CD4-positive, CD25-positive, alpha-beta regulatory T cell (primary cell): Measurements from ENCODE around the gene RBCK1. TPM values are rescaled to one million over a fixed set of nuclear protein-coding genes. Genes with fewer than 3 reads are reported as not detected.
A peak's percentile ranks its signal among the peaks of the same experiment; 100 is the strongest.

Experiments used
- ATAC-seq, 2 donors: fragments of 150-1000 bp; cut with Tn5 transposase; one replicate each; pipeline ENCODE4 v1.10.0; 2021; ENCODE audit warnings: low read depth in 2 of 2, moderate number of reproducible peaks in 2 of 2, moderate library complexity in 1 of 2
- DNase-seq, 3 donors: peaks; one replicate each; pipeline versions ENCODE4 v3.0.0 to v3.0.0-alpha.2; 2012 to 2022; ENCODE audit warnings: mixed read lengths in 1 of 3
- H3K27ac ChIP-seq: one replicate; pipeline ENCODE4 v1.7.0; 2013; ENCODE audit warnings: mild to moderate bottlenecking, low read length; ENCODE audit not compliant: insufficient read depth, poor library complexity, severe bottlenecking
- H3K27me3 ChIP-seq: one replicate; pipeline ENCODE4 v1.7.0; 2013; ENCODE audit warnings: low read length; ENCODE audit not compliant: control insufficient read depth, insufficient read depth
- H3K36me3 ChIP-seq: one replicate; pipeline ENCODE4 v1.7.0; 2013; ENCODE audit warnings: mild to moderate bottlenecking, low read length, moderate library complexity; ENCODE audit not compliant: control insufficient read depth, insufficient read depth
- H3K4me1 ChIP-seq: 2 replicates; pipeline ENCODE4 v1.7.0; 2013; ENCODE audit warnings: mild to moderate bottlenecking, low read length; ENCODE audit not compliant: insufficient read depth, control insufficient read depth, poor library complexity, severe bottlenecking
- H3K4me3 ChIP-seq: one replicate; pipeline ENCODE4 v1.7.0; 2013; ENCODE audit warnings: low read depth, mild to moderate bottlenecking, low read length, moderate library complexity
- H3K9me3 ChIP-seq, 2 experiments: 1 replicate in 1 of 2; 2 replicates in 1 of 2; pipeline ENCODE4 v1.7.0; 2013; ENCODE audit warnings: low read length in 2 of 2, mild to moderate bottlenecking in 1 of 2, moderate library complexity in 1 of 2; ENCODE audit not compliant: control insufficient read depth in 2 of 2
- H3K27ac Mint-ChIP-seq, 3 donors: one replicate each; pipeline ENCODE4 v1.8.0; 2020 to 2022; ENCODE audit warnings: mild to moderate bottlenecking in 3 of 3, mixed read lengths in 3 of 3, moderate library complexity in 2 of 3
- H3K27me3 Mint-ChIP-seq: one replicate; pipeline ENCODE4 v1.8.0; 2022; ENCODE audit warnings: mild to moderate bottlenecking, mixed read lengths
- H3K36me3 Mint-ChIP-seq: one replicate; pipeline ENCODE4 v1.8.0; 2020; ENCODE audit warnings: mixed read lengths
- H3K4me1 Mint-ChIP-seq, 4 donors: one replicate each; pipeline ENCODE4 v1.8.0; 2020 to 2022; ENCODE audit warnings: mixed read lengths in 4 of 4, mild to moderate bottlenecking in 1 of 4
- H3K4me3 Mint-ChIP-seq, 4 donors: one replicate each; pipeline ENCODE4 v1.8.0; 2020 to 2022; ENCODE audit warnings: mild to moderate bottlenecking in 4 of 4, mixed read lengths in 4 of 4, moderate library complexity in 3 of 4
- H3K9me3 Mint-ChIP-seq, 7 donors: one replicate each; pipeline ENCODE4 v1.8.0; 2020 to 2022; ENCODE audit warnings: mixed read lengths in 7 of 7, mild to moderate bottlenecking in 3 of 7, moderate library complexity in 2 of 7
- polyA plus RNA-seq, 4 donors: library from polyadenylated mRNA; unstranded; fragments of 300-500 nt; fragmentation: Illumina TruSeq; gene quantifications; one replicate each; pipeline ENCODE4 v1.2.3, GENCODE V29; 2021
- total RNA-seq: library from RNA; stranded (reverse); gene quantifications from one replicate; pipeline ENCODE4 v1.2.3, GENCODE V29; 2022

The RBCK1 gene
- total and polyA plus RNA-seq, 5 donors from 2014 or later, result 87.5 to 115 (median 93.5) TPM

- peaks cover 17% of the 10 kb centered on the region for H3K36me3 Mint-ChIP-seq
- H3K27ac Mint-ChIP-seq, result peak overlapping the region in 2 of 3 donors; percentile 73 to 95
- peaks cover 54% of the 10 kb centered on the region for H3K4me1 ChIP-seq
- H3K27me3 ChIP-seq, result no peaks in the 10 kb centered on the region
- DNase-seq (no peak), ATAC-seq (no peak)
- H3K4me3 ChIP-seq, result no peak overlapping the region
- H3K9me3 ChIP-seq, result no peaks in the 10 kb centered on the region
- peak overlapping the region in 3 of 4 donors; percentile 8 to 35 (median 17) for H3K4me3 Mint-ChIP-seq
- H3K27me3 Mint-ChIP-seq, result no peaks in the 10 kb centered on the region
- no peak overlapping the region for H3K27ac ChIP-seq
- peaks cover 17 to 76% (median 53%) of the 10 kb centered on the region in 4 donors for H3K4me1 Mint-ChIP-seq
- H3K9me3 Mint-ChIP-seq, result no peaks in the 10 kb centered on the region
- peaks cover 32% of the 10 kb centered on the region for H3K36me3 ChIP-seq
These were observed 26.7 kb downstream of the RBCK1 start for GRCh38 chr20:434661-435419.

GRCh38 chr20:435558-435957 lies 27.5 kb downstream of the RBCK1 start:
- ATAC-seq (no peak), DNase-seq (no peak)
- peaks cover 17 to 82% (median 57%) of the 10 kb centered on the region in 4 donors for H3K4me1 Mint-ChIP-seq
- Histone ChIP-seq H3K4me1 (peaks cover 54% of the 10 kb centered on the region), H3K4me3 (no peak overlapping the region), H3K9me3 (no peaks in the 10 kb centered on the region), H3K27me3 (no peaks in the 10 kb centered on the region), H3K27ac (no peak overlapping the region), H3K36me3 (peaks cover 33% of the 10 kb centered on the region)
- H3K4me3 Mint-ChIP-seq, result peak overlapping the region in 1 of 4 donors; percentile 17
- H3K27me3 Mint-ChIP-seq, result no peaks in the 10 kb centered on the region
- no peak overlapping the region for H3K27ac Mint-ChIP-seq
- peaks cover 20% of the 10 kb centered on the region for H3K36me3 Mint-ChIP-seq
- H3K9me3 Mint-ChIP-seq, result no peaks in the 10 kb centered on the region

GRCh38 chr20:436476-436875 lies 28.4 kb downstream of the RBCK1 start:
- Histone ChIP-seq H3K27me3 (no peaks in the 10 kb centered on the region), H3K36me3 (peaks cover 36% of the 10 kb centered on the region), H3K27ac (no peak overlapping the region), H3K4me1 (peaks cover 54% of the 10 kb centered on the region), H3K4me3 (no peak overlapping the region), H3K9me3 (no peaks in the 10 kb centered on the region)
- ATAC-seq, result no peak
- Mint-ChIP-seq H3K9me3 (no peaks in the 10 kb centered on the region), H3K27ac (no peak overlapping the region), H3K4me1 (peaks cover 17 to 84% (median 55%) of the 10 kb centered on the region in 4 donors), H3K36me3 (peaks cover 21% of the 10 kb centered on the region), H3K27me3 (no peaks in the 10 kb centered on the region), H3K4me3 (peak overlapping the region in 1 of 4 donors; percentile 4)
- DNase-seq, result no peak

- H3K9me3 ChIP-seq, result no peaks in the 10 kb centered on the region
- no peak for ATAC-seq
- peaks cover 44% of the 10 kb centered on the region for H3K36me3 ChIP-seq
- peak overlapping the region; percentile 66 for H3K4me3 ChIP-seq
- Mint-ChIP-seq H3K27me3 (no peaks in the 10 kb centered on the region), H3K36me3 (peaks cover 29% of the 10 kb centered on the region), H3K4me3 (peak overlapping the region; percentile 77 to 90 (median 84)), H3K4me1 (peaks cover 17 to 78% (median 55%) of the 10 kb centered on the region in 4 donors), H3K9me3 (no peaks in the 10 kb centered on the region), H3K27ac (peak overlapping the region; percentile 44 to 95 (median 51))
- peak in 1 of 3 donors; percentile 17 for DNase-seq
- peak overlapping the region; percentile 55 for H3K27ac ChIP-seq
- peaks cover 50% of the 10 kb centered on the region for H3K4me1 ChIP-seq
- H3K27me3 ChIP-seq, result no peaks in the 10 kb centered on the region
These were observed 29.8 kb downstream of the RBCK1 start for GRCh38 chr20:437787-438486.

- peaks cover 36% of the 10 kb centered on the region for H3K36me3 Mint-ChIP-seq
- peaks cover 51% of the 10 kb centered on the region for H3K36me3 ChIP-seq
- ATAC-seq, result peak; percentile 84 to 89
These were observed 30.7 kb downstream of the RBCK1 start for GRCh38 chr20:438571-439469.

GRCh38 chr20:440148-440547 lies 32.0 kb downstream of the RBCK1 start:
- Histone ChIP-seq H3K4me1 (peaks cover 29% of the 10 kb centered on the region), H3K4me3 (no peak overlapping the region), H3K9me3 (no peaks in the 10 kb centered on the region), H3K27me3 (no peaks in the 10 kb centered on the region), H3K27ac (no peak overlapping the region), H3K36me3 (peaks cover 62% of the 10 kb centered on the region)
- H3K36me3 Mint-ChIP-seq, result peaks cover 41% of the 10 kb centered on the region
- DNase-seq (no peak), ATAC-seq (no peak)
- H3K27ac Mint-ChIP-seq, result peak overlapping the region in 1 of 3 donors; percentile 38
- no peaks in the 10 kb centered on the region for H3K27me3 Mint-ChIP-seq
- H3K4me1 Mint-ChIP-seq, result peaks cover 14 to 59% (median 40%) of the 10 kb centered on the region in 4 donors
- no peaks in the 10 kb centered on the region for H3K9me3 Mint-ChIP-seq
- peak overlapping the region in 3 of 4 donors; percentile 43 to 77 (median 46) for H3K4me3 Mint-ChIP-seq

More at GRCh38 chr20:438571-439469, 30.7 kb downstream of the RBCK1 start:
- H3K27me3 Mint-ChIP-seq, result no peaks in the 10 kb centered on the region
- Histone ChIP-seq H3K4me3 (peak overlapping the region; percentile 66), H3K27me3 (no peaks in the 10 kb centered on the region), H3K27ac (peak overlapping the region; percentile 55), H3K9me3 (no peaks in the 10 kb centered on the region), H3K4me1 (peaks cover 41% of the 10 kb centered on the region)
- peak overlapping the region; percentile 44 to 85 (median 74) for H3K27ac Mint-ChIP-seq
- peaks cover 14 to 73% (median 47%) of the 10 kb centered on the region in 4 donors for H3K4me1 Mint-ChIP-seq
- H3K4me3 Mint-ChIP-seq, result peak overlapping the region; percentile 77 to 90 (median 84)
- no peaks in the 10 kb centered on the region for H3K9me3 Mint-ChIP-seq
- peak; percentile 26 to 78 (median 65) for DNase-seq

- Mint-ChIP-seq H3K4me3 (no peak overlapping the region), H3K27me3 (no peaks in the 10 kb centered on the region), H3K36me3 (peaks cover 40% of the 10 kb centered on the region), H3K27ac (no peak overlapping the region), H3K4me1 (peaks cover 14 to 56% (median 38%) of the 10 kb centered on the region in 4 donors), H3K9me3 (no peaks in the 10 kb centered on the region)
- DNase-seq (no peak), ATAC-seq (no peak)
- Histone ChIP-seq H3K36me3 (peaks cover 63% of the 10 kb centered on the region), H3K4me1 (peaks cover 29% of the 10 kb centered on the region), H3K27me3 (no peaks in the 10 kb centered on the region), H3K4me3 (no peak overlapping the region), H3K9me3 (no peaks in the 10 kb centered on the region), H3K27ac (no peak overlapping the region)
These were observed 32.5 kb downstream of the RBCK1 start for GRCh38 chr20:440636-441035.
